BLaER1 treated with 17β-estradiol and CSF1 and Interleukin-3, amounts not matched to agents 10 nM and 100 nM (cell line): ENCODE data around the gene ACTN1.

ENCODE experiments used
- H3K27ac ChIP-seq, 11 experiments: shearing (Covaris generic); formaldehyde crosslinking; 2 replicates each; pipeline ENCODE4 v1.8.1; 2022
- H3K27me3 ChIP-seq, 11 experiments: shearing (Covaris generic); formaldehyde crosslinking; 2 replicates each; pipeline ENCODE4 v1.8.1; 2022
- H3K36me3 ChIP-seq, 11 experiments: shearing (Covaris generic); formaldehyde crosslinking; 2 replicates each; pipeline ENCODE4 v1.8.1; 2022
- H3K4me1 ChIP-seq, 10 experiments: shearing (Covaris generic); formaldehyde crosslinking; 2 replicates each; pipeline ENCODE4 v1.8.1; 2022
- H3K4me2 ChIP-seq, 11 experiments: shearing (Covaris generic); formaldehyde crosslinking; 2 replicates each; pipeline ENCODE4 v1.8.1; 2022
- H3K4me3 ChIP-seq, 10 experiments: shearing (Covaris generic); formaldehyde crosslinking; 2 replicates each; pipeline ENCODE4 v1.8.1; 2022
- H3K9ac ChIP-seq, 11 experiments: shearing (Covaris generic); formaldehyde crosslinking; 2 replicates each; pipeline ENCODE4 v1.8.1; 2022
- H3K9me3 ChIP-seq, 11 experiments: shearing (Covaris generic); formaldehyde crosslinking; replicated peaks in 1 of 11; 2 replicates each; pipeline ENCODE4 v1.8.1; 2022
- H4K20me1 ChIP-seq, 11 experiments: shearing (Covaris generic); formaldehyde crosslinking; 2 replicates each; pipeline ENCODE4 v1.8.1; 2022
- Cebpa-rat ChIP-seq, 11 experiments: shearing (Covaris generic); IDR thresholded peaks; 2 replicates each; pipeline ENCODE4 v1.8.1; 2022

ACTN1 gene

GRCh38 chr14:68891851-68892660 lies 87.0 kb downstream of the ACTN1 start:
- H3K27ac ChIP-seq, result no peak overlapping the region
- no peak overlapping the region for H3K4me3 ChIP-seq
- H3K9ac ChIP-seq, result no peak overlapping the region
- no peak overlapping the region for H3K4me2 ChIP-seq
- H4K20me1 ChIP-seq, result peaks cover 0 to 58% (median 0%) of the 10 kb centered on the region in 11 experiments; a peak in 5 of 22 replicates
- no peak for TF ChIP-seq Cebpa-rat (IDR thresholded peaks at IDR 0.05)
- H3K9me3 ChIP-seq, result no peaks in the 10 kb centered on the region
- H3K27me3 ChIP-seq, result no peaks in the 10 kb centered on the region
- no peaks in the 10 kb centered on the region for H3K4me1 ChIP-seq
- peaks cover 83 to 100% (median 97%) of the 10 kb centered on the region in 11 experiments for H3K36me3 ChIP-seq

- Histone ChIP-seq H3K9ac (no peak overlapping the region), H3K9me3 (no peaks in the 10 kb centered on the region), H3K4me3 (no peak overlapping the region), H3K36me3 (peaks cover 81 to 100% (median 94%) of the 10 kb centered on the region in 11 experiments), H3K4me1 (no peaks in the 10 kb centered on the region), H4K20me1 (peaks cover 0 to 66% (median 0%) of the 10 kb centered on the region in 11 experiments; a peak in 5 of 22 replicates), H3K27ac (no peak overlapping the region), H3K4me2 (no peak overlapping the region), H3K27me3 (no peaks in the 10 kb centered on the region)
- TF ChIP-seq Cebpa-rat (IDR thresholded peaks at IDR 0.05), result no peak
These were observed 88.8 kb downstream of the ACTN1 start for GRCh38 chr14:68890173-68890931.

GRCh38 chr14:68888883-68889282 lies 90.2 kb downstream of the ACTN1 start:
- no peak for TF ChIP-seq Cebpa-rat (IDR thresholded peaks at IDR 0.05)
- Histone ChIP-seq H3K4me1 (no peaks in the 10 kb centered on the region), H3K36me3 (peaks cover 83 to 100% (median 97%) of the 10 kb centered on the region in 11 experiments), H3K9me3 (no peaks in the 10 kb centered on the region), H3K4me2 (no peak overlapping the region), H3K27me3 (no peaks in the 10 kb centered on the region), H3K27ac (no peak overlapping the region), H3K4me3 (no peak overlapping the region), H4K20me1 (peaks cover 0 to 60% (median 0%) of the 10 kb centered on the region in 11 experiments; a peak in 4 of 22 replicates), H3K9ac (no peak overlapping the region)

- no peak for TF ChIP-seq Cebpa-rat (IDR thresholded peaks at IDR 0.05)
- Histone ChIP-seq H3K4me3 (no peak overlapping the region), H3K9ac (no peak overlapping the region), H3K27ac (no peak overlapping the region), H3K27me3 (no peaks in the 10 kb centered on the region), H4K20me1 (peaks cover 0 to 53% (median 0%) of the 10 kb centered on the region in 11 experiments; a peak in 4 of 22 replicates), H3K9me3 (no peaks in the 10 kb centered on the region), H3K4me1 (no peaks in the 10 kb centered on the region), H3K4me2 (no peak overlapping the region), H3K36me3 (peaks cover 83 to 100% (median 97%) of the 10 kb centered on the region in 11 experiments)
These were observed 90.9 kb downstream of the ACTN1 start for GRCh38 chr14:68888025-68888850.

- Histone ChIP-seq H3K9ac (no peak overlapping the region), H3K4me1 (no peaks in the 10 kb centered on the region), H4K20me1 (peaks cover 0 to 38% (median 0%) of the 10 kb centered on the region in 11 experiments; a peak in 3 of 22 replicates), H3K27ac (no peak overlapping the region), H3K4me2 (no peak overlapping the region), H3K36me3 (peaks cover 84 to 100% (median 98%) of the 10 kb centered on the region in 11 experiments), H3K27me3 (no peaks in the 10 kb centered on the region), H3K4me3 (no peak overlapping the region), H3K9me3 (no peaks in the 10 kb centered on the region)
- no peak for TF ChIP-seq Cebpa-rat (IDR thresholded peaks at IDR 0.05)
These were observed 93.0 kb downstream of the ACTN1 start for GRCh38 chr14:68886109-68886434.

GRCh38 chr14:68885226-68886108 lies 93.6 kb downstream of the ACTN1 start:
- H3K36me3 ChIP-seq, result peaks cover 84 to 100% (median 98%) of the 10 kb centered on the region in 11 experiments

GRCh38 chr14:68884031-68885030 lies 94.8 kb downstream of the ACTN1 start:
- H3K9ac ChIP-seq, result no peak overlapping the region
- H3K27ac ChIP-seq, result no peak overlapping the region; a peak in 1 of 22 replicates
- no peaks in the 10 kb centered on the region for H3K4me1 ChIP-seq
- no peak overlapping the region for H3K4me2 ChIP-seq
- TF ChIP-seq Cebpa-rat (IDR thresholded peaks at IDR 0.05), result no peak
- H4K20me1 ChIP-seq, result peaks cover 0 to 32% (median 0%) of the 10 kb centered on the region in 11 experiments; a peak in 3 of 22 replicates
- H3K4me3 ChIP-seq, result no peak overlapping the region
- H3K9me3 ChIP-seq, result no peaks in the 10 kb centered on the region
- H3K36me3 ChIP-seq, result peaks cover 84 to 100% (median 98%) of the 10 kb centered on the region in 11 experiments
- no peaks in the 10 kb centered on the region for H3K27me3 ChIP-seq

More at GRCh38 chr14:68885226-68886108, 93.6 kb downstream of the ACTN1 start:
- no peak for TF ChIP-seq Cebpa-rat (IDR thresholded peaks at IDR 0.05)
- H4K20me1 ChIP-seq, result peaks cover 0 to 32% (median 0%) of the 10 kb centered on the region in 11 experiments; a peak in 3 of 22 replicates
- H3K9ac ChIP-seq, result no peak overlapping the region
- no peaks in the 10 kb centered on the region for H3K9me3 ChIP-seq
- H3K4me2 ChIP-seq, result no peak overlapping the region
- H3K4me3 ChIP-seq, result no peak overlapping the region
- no peaks in the 10 kb centered on the region for H3K4me1 ChIP-seq
- H3K27ac ChIP-seq, result no peak overlapping the region
- H3K27me3 ChIP-seq, result no peaks in the 10 kb centered on the region
